Adrenal gland (tissue), 5 donors: ENCODE measurements around the gene PPP2R3B.
"Not testable (repeated sequence)": the region's sequence is repeated elsewhere in the genome, so short reads cannot be mapped to it uniquely, and the experiment has no call there.

Experiments
- POLR2A ChIP-seq, 2 donors: fragments of 450-650 bp; IDR thresholded peaks; one replicate each; pipeline ENCODE4 v1.6.1; 2017; ENCODE audit warnings: antibody characterized with exemption in 2 of 2, mild to moderate bottlenecking in 2 of 2, moderate library complexity in 1 of 2
- TF ChIP-seq, protein P1 (sequence below), 6 experiments: fragments of 450-650 bp in 4 of 6; fragments of 200-600 bp in 2 of 6; sonication (generic) in 1 of 6; IDR thresholded peaks; 1 replicate in 5 of 6; 2 replicates in 1 of 6; pipeline versions ENCODE4 v1.5.1 to v1.8.0; 2016 to 2021; ENCODE audit warnings: antibody characterized with exemption in 6 of 6, mild to moderate bottlenecking in 2 of 6, moderate library complexity in 1 of 6
- donor health status: DM: no; HTN: no; CAD: no.

DNA sequence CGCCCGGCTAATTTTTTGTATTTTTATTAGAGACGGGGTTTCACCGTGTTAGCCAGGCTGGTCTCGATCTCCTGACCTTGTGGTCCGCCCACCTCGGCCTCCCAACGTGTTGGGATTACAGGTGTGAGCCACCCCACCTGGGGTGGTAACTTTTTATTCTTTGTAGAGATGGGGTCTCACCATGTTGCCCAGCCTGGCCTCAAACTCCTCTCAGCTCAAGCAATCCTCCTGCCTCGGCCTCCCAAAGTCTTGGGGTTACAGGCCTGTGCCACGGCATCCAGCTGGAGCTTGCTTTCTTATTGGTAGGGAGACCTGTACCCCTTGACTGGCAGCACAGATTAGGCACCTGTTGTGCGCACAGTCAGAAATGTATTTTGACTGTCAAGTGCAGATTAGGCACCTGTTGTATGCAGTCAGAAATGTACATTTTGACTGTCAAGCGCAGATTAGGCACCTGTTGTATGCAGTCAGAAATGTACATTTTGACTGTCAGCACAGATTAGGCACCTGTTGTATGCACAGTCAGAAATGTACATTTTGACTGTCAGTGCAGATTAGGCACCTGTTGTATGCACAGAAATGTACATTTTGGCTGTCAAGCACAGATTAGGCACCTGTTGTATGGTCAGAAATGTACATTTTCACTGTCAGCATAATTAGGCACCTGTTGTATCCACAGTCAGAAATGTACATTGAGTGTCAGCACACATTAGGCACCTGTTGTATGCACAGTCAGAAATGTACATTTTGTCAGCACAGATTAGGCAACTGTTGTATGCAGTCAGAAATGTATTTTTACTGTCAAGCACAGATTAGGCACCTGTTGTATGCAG is 80.7 kb downstream of the PPP2R3B start:
- TF ChIP-seq, protein P1, sequence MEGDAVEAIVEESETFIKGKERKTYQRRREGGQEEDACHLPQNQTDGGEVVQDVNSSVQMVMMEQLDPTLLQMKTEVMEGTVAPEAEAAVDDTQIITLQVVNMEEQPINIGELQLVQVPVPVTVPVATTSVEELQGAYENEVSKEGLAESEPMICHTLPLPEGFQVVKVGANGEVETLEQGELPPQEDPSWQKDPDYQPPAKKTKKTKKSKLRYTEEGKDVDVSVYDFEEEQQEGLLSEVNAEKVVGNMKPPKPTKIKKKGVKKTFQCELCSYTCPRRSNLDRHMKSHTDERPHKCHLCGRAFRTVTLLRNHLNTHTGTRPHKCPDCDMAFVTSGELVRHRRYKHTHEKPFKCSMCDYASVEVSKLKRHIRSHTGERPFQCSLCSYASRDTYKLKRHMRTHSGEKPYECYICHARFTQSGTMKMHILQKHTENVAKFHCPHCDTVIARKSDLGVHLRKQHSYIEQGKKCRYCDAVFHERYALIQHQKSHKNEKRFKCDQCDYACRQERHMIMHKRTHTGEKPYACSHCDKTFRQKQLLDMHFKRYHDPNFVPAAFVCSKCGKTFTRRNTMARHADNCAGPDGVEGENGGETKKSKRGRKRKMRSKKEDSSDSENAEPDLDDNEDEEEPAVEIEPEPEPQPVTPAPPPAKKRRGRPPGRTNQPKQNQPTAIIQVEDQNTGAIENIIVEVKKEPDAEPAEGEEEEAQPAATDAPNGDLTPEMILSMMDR (IDR thresholded peaks at IDR 0.05): not testable (repeated sequence)
- not testable (repeated sequence) for TF ChIP-seq POLR2A (IDR thresholded peaks at IDR 0.05)
